NB4 (cell line): ENCODE measurements around the gene KIF17.

Experiments
- DNase-seq: peaks from one replicate; pipeline ENCODE4 v3.0.0; 2010; ENCODE audit warnings: low read depth
- H3K4me3 ChIP-seq: one replicate; pipeline ENCODE4 v1.5.1; 2011; ENCODE audit warnings: mild to moderate bottlenecking, low read depth, low read length, moderate library complexity
- CTCF ChIP-seq: IDR thresholded peaks from one replicate; pipeline ENCODE4 v1.5.1; 2012; ENCODE audit warnings: low read depth, low read length
- MAX ChIP-seq: IDR thresholded peaks from 2 replicates; pipeline ENCODE4 v1.6.1; 2011; ENCODE audit warnings: low read depth, low read length
- MYC ChIP-seq: IDR thresholded peaks from 2 replicates; pipeline ENCODE4 v1.6.1; 2011; ENCODE audit warnings: low read depth, low read length
- POLR2A ChIP-seq: IDR thresholded peaks from 2 replicates; pipeline ENCODE4 v1.6.1; 2011; ENCODE audit warnings: mild to moderate bottlenecking; ENCODE audit not compliant: insufficient read length; ENCODE audit errors: extremely low read depth

Gene KIF17

GRCh38 chr1:20691872-20692271, 25.9 kb downstream of the KIF17 start:
- TF ChIP-seq CTCF (no peak), MYC (no peak), MAX (no peak), POLR2A (no peak)
- no peak overlapping the region for H3K4me3 ChIP-seq
- no peak for DNase-seq

GRCh38 chr1:20689645-20690056, 28.2 kb downstream of the KIF17 start:
- no peak for DNase-seq

GRCh38 chr1:20686883-20687725, 30.7 kb downstream of the KIF17 start:
- DNase-seq, result no peak
- TF ChIP-seq POLR2A (no peak), MAX (no peak), MYC (no peak), CTCF (no peak)
- no peak overlapping the region for H3K4me3 ChIP-seq

More at GRCh38 chr1:20689645-20690056, 28.2 kb downstream of the KIF17 start:
- TF ChIP-seq MAX (no peak), CTCF (no peak), POLR2A (no peak), MYC (no peak)
- no peak overlapping the region for H3K4me3 ChIP-seq

GRCh38 chr1:20685741-20686140, 32.1 kb downstream of the KIF17 start:
- H3K4me3 ChIP-seq, result no peak overlapping the region
- TF ChIP-seq CTCF (no peak), POLR2A (no peak), MYC (no peak), MAX (no peak)
- no peak for DNase-seq

- no peak overlapping the region for H3K4me3 ChIP-seq
- TF ChIP-seq MAX, result no peak
- no peak for TF ChIP-seq MYC
- DNase-seq, result no peak
Observed at GRCh38 chr1:20685099-20685662, 32.6 kb downstream of the KIF17 start.

- DNase-seq, result no peak
Observed at GRCh38 chr1:20684651-20685050, 33.2 kb downstream of the KIF17 start.

More at GRCh38 chr1:20684651-20685050, 33.2 kb downstream of the KIF17 start:
- H3K4me3 ChIP-seq, result no peak overlapping the region
- TF ChIP-seq MYC, result no peak
- no peak for TF ChIP-seq POLR2A
- TF ChIP-seq MAX, result no peak
- no peak for TF ChIP-seq CTCF
